Ovary (tissue), 9 donors: ENCODE results near the gene MPHOSPH9. TPM values are rescaled to one million over a fixed set of nuclear protein-coding genes. Genes with fewer than 3 reads are reported as not detected.

ENCODE experiments used
- DNase-seq, 5 donors: peaks; one replicate each; pipeline ENCODE4 v3.0.0-alpha.2; 2019 to 2020
- H3K27ac ChIP-seq, 2 donors: fragments of 200-600 bp; one replicate each; pipeline versions ENCODE4 v1.5.1 to v1.8.0; 2019 to 2022
- H3K27me3 ChIP-seq: fragments of 200-600 bp; one replicate; pipeline ENCODE4 v1.8.0; 2022
- H3K36me3 ChIP-seq: fragments of 200-600 bp; sonication (generic); one replicate; pipeline ENCODE4 v1.5.1; 2019
- H3K4me1 ChIP-seq: one replicate; pipeline ENCODE4 v1.8.1; 2013; ENCODE audit warnings: mild to moderate bottlenecking, moderate library complexity; ENCODE audit not compliant: insufficient read depth
- H3K4me3 ChIP-seq: fragments of 200-600 bp; sonication (generic); one replicate; pipeline ENCODE4 v1.5.1; 2017
- H3K9me3 ChIP-seq, 2 donors: fragments of 200-600 bp in 1 of 2; sonication (generic) in 1 of 2; one replicate each; pipeline versions ENCODE4 v1.5.1 to v1.8.1; 2013 to 2019; ENCODE audit warnings: mild to moderate bottlenecking in 1 of 2, moderate library complexity in 1 of 2
- CTCF ChIP-seq, 3 donors: fragments of 450-650 bp in 2 of 3; fragments of 200-600 bp in 1 of 3; IDR thresholded peaks; one replicate each; pipeline versions ENCODE4 v1.5.1 to v1.8.0; 2016 to 2022; ENCODE audit warnings: antibody characterized with exemption in 3 of 3, mild to moderate bottlenecking in 1 of 3
- EP300 ChIP-seq: sonication (generic); formaldehyde crosslinking; IDR thresholded peaks from one replicate; pipeline ENCODE4 v1.6.1; 2017; ENCODE audit warnings: antibody characterized with exemption
- POLR2A ChIP-seq: fragments of 450-650 bp; IDR thresholded peaks from one replicate; pipeline ENCODE4 v1.6.1; 2017; ENCODE audit warnings: antibody characterized with exemption, mild to moderate bottlenecking, moderate library complexity
- WGBS, 3 donors: extraction: QIAGEN DNeasy Blood & Tissue Kit in 1 of 3; methylation state at CpG; one replicate each; pipeline versions ENCODE4 v1.1.5 to v1.1.7; 2013 to 2017; 5-methylcytosine and 5-hydroxymethylcytosine counted together
- intact Hi-C, 4 donors: fragments of 100-400 bp; cut with DNase I; formaldehyde crosslinking; loops; one replicate each; pipeline versions ENCODE4 v1.11.0 to v1.15.1; 2022 to 2023
- polyA plus RNA-seq, 2 donors: library from polyadenylated mRNA; stranded (reverse); fragments of 200-250 nt in 1 of 2; fragments of 350-450 nt in 1 of 2; fragmentation: Illumina TruSeq in 1 of 2; extraction: RNeasy Lipid Tissue Mini Kit (QIAGEN cat#74804) in 1 of 2; gene quantifications; one replicate each; pipeline ENCODE4 v1.2.3, GENCODE V29; 2013 to 2014
- small RNA-seq: library from RNA; depleted of rRNA; stranded (forward); fragments of <200 nt; gene quantifications from one replicate; pipeline ENCODE3, GENCODE V24; 2016
- total RNA-seq, 7 donors: library from RNA; depleted of rRNA in 2 of 7; stranded (reverse); fragments of >200 nt in 2 of 7; fragmentation: NEBNext Ultra II Directional in 3 of 7; extraction: Animal tissue kit (Norgen Biotek cat#: 25700) in 3 of 7; gene quantifications; one replicate each; pipeline versions ENCODE4 v1.1.0 to v1.2.4, GENCODE V29; 2016 to 2023
- donor health status: DM: no; HTN: no; CAD: no; lungs with moderate emphysema.
- donor health status: DM: no; HTN: no; CAD: no.
- donor health status: Bipolar disorder and iron deficiency.
- donor health status: DM: yes; HTN: yes; CAD: no.
- donor health status: DM: no; HTN: no; CAD: no.
- donor health status: DM: yes; HTN: yes; CAD: no.

The MPHOSPH9 gene
- total and polyA plus RNA-seq, 9 donors, result 4.2 to 28.4 (median 19.4) TPM

- peak overlapping the region in 1 of 2 donors; percentile 55 for H3K27ac ChIP-seq
- TF ChIP-seq CTCF (IDR thresholded peaks at IDR 0.05), result no peak
- no peak for TF ChIP-seq POLR2A
- TF ChIP-seq EP300, result no peak
- 68 to 73% (median 72%) methylated on average over 13 of the region's 13 CpGs for WGBS, 3 donors
- no peaks in the 10 kb centered on the region for H3K27me3 ChIP-seq
- no peak for DNase-seq
- H3K36me3 ChIP-seq, result no peaks in the 10 kb centered on the region
- H3K4me3 ChIP-seq, result no peak overlapping the region
- H3K9me3 ChIP-seq, result no peaks in the 10 kb centered on the region
- peaks cover 38% of the 10 kb centered on the region for H3K4me1 ChIP-seq
- intact Hi-C loops, result no loop called here
These were observed 124.8 kb downstream of the MPHOSPH9 start for GRCh38 chr12:123107926-123108681.

- H3K4me3 ChIP-seq, result no peak overlapping the region
- WGBS, 3 donors, result 82 to 88% (median 85%) methylated on average over 7 to 9 of the region's 9 CpGs
- no peaks in the 10 kb centered on the region for H3K27me3 ChIP-seq
- peak overlapping the region in 1 of 2 donors; percentile 39 for H3K27ac ChIP-seq
- TF ChIP-seq EP300 (no peak), POLR2A (no peak), CTCF (IDR thresholded peaks at IDR 0.05) (no peak)
- H3K9me3 ChIP-seq, result no peaks in the 10 kb centered on the region
- DNase-seq, result no peak
- intact Hi-C loops, result no loop called here
- peaks cover 31% of the 10 kb centered on the region for H3K4me1 ChIP-seq
- no peaks in the 10 kb centered on the region for H3K36me3 ChIP-seq
These were observed 126.1 kb downstream of the MPHOSPH9 start for GRCh38 chr12:123106640-123107359.

- peaks cover 23% of the 10 kb centered on the region for H3K4me1 ChIP-seq
- TF ChIP-seq POLR2A (no peak), CTCF (IDR thresholded peaks at IDR 0.05) (no peak), EP300 (no peak)
- no peaks in the 10 kb centered on the region for H3K27me3 ChIP-seq
- H3K36me3 ChIP-seq, result no peaks in the 10 kb centered on the region
- WGBS, 3 donors, result 85 to 89% (median 87%) methylated on average over 14 of the region's 14 CpGs
- intact Hi-C loops, result no loop called here
- DNase-seq, result no peak
- H3K4me3 ChIP-seq, result no peak overlapping the region
- no peaks in the 10 kb centered on the region for H3K9me3 ChIP-seq
- H3K27ac ChIP-seq, result no peak overlapping the region
These were observed 127.6 kb downstream of the MPHOSPH9 start for GRCh38 chr12:123105211-123105826.

GRCh38 chr12:123104809-123105208 lies 128.1 kb downstream of the MPHOSPH9 start:
- Histone ChIP-seq H3K9me3 (no peaks in the 10 kb centered on the region), H3K36me3 (no peaks in the 10 kb centered on the region), H3K27ac (no peak overlapping the region), H3K4me1 (peaks cover 23% of the 10 kb centered on the region), H3K27me3 (no peaks in the 10 kb centered on the region), H3K4me3 (no peak overlapping the region)
- no peak for DNase-seq
- TF ChIP-seq EP300 (no peak), POLR2A (no peak)
- intact Hi-C loops, result no loop called here
- 78 to 85% (median 84%) methylated on average over 4 of the region's 4 CpGs for WGBS, 3 donors

Small RNAs within 50 kb of the gene (small RNA-seq; reads per million reads assigned to genes)
- gene RNA5SP375, result not detected

Other genes starting within 250 kb of the MPHOSPH9 start
- 10 to 100 TPM; 11.1 to 71.8 (median 38.2) TPM for gene PITPNM2, start 82.1 kb downstream of the MPHOSPH9 start, total RNA-seq
- 10 to 100 TPM; 11.1 to 12.5 TPM for gene PITPNM2, start 82.1 kb downstream of the MPHOSPH9 start, polyA plus RNA-seq
- 10 to 100 TPM; 13.4 to 21.2 (median 17.3) TPM for gene MTRFR, start 295 bp upstream of the MPHOSPH9 start, total RNA-seq
- gene MTRFR, start 295 bp upstream of the MPHOSPH9 start, polyA plus RNA-seq, result 10 to 100 TPM; 17.5 to 20.0 TPM
- 10 to 100 TPM; 34.5 to 93.1 (median 69.0) TPM for gene CDK2AP1, start 38.7 kb upstream of the MPHOSPH9 start, total RNA-seq
- 100 to 1,000 TPM in 1 of 2 donors, 10 to 100 TPM in 1; 71.1 to 144 TPM for gene CDK2AP1, start 38.7 kb upstream of the MPHOSPH9 start, polyA plus RNA-seq
- 10 to 100 TPM; 13.7 to 34.0 (median 27.2) TPM for gene SBNO1, start 131.7 kb upstream of the MPHOSPH9 start, total RNA-seq
- 10 to 100 TPM in 1 of 2 donors, 1 to 10 TPM in 1; 5.7 to 12.5 TPM for gene SBNO1, start 131.7 kb upstream of the MPHOSPH9 start, polyA plus RNA-seq
- 10 to 100 TPM; 14.4 to 31.0 (median 22.6) TPM for gene KMT5A, start 151.0 kb upstream of the MPHOSPH9 start, total RNA-seq
- gene KMT5A, start 151.0 kb upstream of the MPHOSPH9 start, polyA plus RNA-seq, result 10 to 100 TPM; 21.6 to 47.9 TPM
- 1 to 10 TPM; 4.6 to 6.3 (median 5.8) TPM for gene RILPL2, start 203.5 kb upstream of the MPHOSPH9 start, total RNA-seq
- gene RILPL2, start 203.5 kb upstream of the MPHOSPH9 start, polyA plus RNA-seq, result 1 to 10 TPM; 8.0 to 8.7 TPM
- 10 to 100 TPM; 13.7 to 18.4 (median 15.8) TPM for gene SNRNP35, start 225.0 kb upstream of the MPHOSPH9 start, total RNA-seq
- gene SNRNP35, start 225.0 kb upstream of the MPHOSPH9 start, polyA plus RNA-seq, result 10 to 100 TPM; 24.7 to 39.9 TPM